Heart right ventricle (tissue), 16 donors: ENCODE results near the gene ABHD4. TPM values are rescaled to one million over a fixed set of nuclear protein-coding genes. Genes with fewer than 3 reads are reported as not detected.

Experiments used
- ATAC-seq, 8 donors: fragments of 200-7000 bp; cut with Tn5 transposase; one replicate each; pipeline ENCODE4 v1.9.1; 2020; ENCODE audit warnings: mild to moderate bottlenecking in 8 of 8, moderate library complexity in 8 of 8, moderate number of reproducible peaks in 1 of 8
- DNase-seq, 2 donors: peaks; one replicate each; pipeline ENCODE4 v3.0.0-alpha.2; 2020
- H3K27ac ChIP-seq, 10 donors: fragments of 200-600 bp; sonication (generic) in 2 of 10; one replicate each; pipeline versions ENCODE4 v1.5.0 to v1.8.0; 2020 to 2022; ENCODE audit warnings: mild to moderate bottlenecking in 3 of 10
- H3K27me3 ChIP-seq, 7 donors: fragments of 200-600 bp; one replicate each; pipeline ENCODE4 v1.8.0; 2021 to 2022; ENCODE audit warnings: mild to moderate bottlenecking in 2 of 7
- H3K36me3 ChIP-seq, 9 donors: fragments of 200-600 bp; sonication (generic) in 1 of 9; one replicate each; pipeline versions ENCODE4 v1.5.0 to v1.8.0; 2020 to 2022; ENCODE audit warnings: mild to moderate bottlenecking in 2 of 9
- H3K4me1 ChIP-seq, 9 donors: fragments of 200-600 bp; sonication (generic) in 1 of 9; one replicate each; pipeline versions ENCODE4 v1.5.0 to v1.8.0; 2020 to 2022; ENCODE audit warnings: mild to moderate bottlenecking in 4 of 9
- H3K4me3 ChIP-seq, 10 donors: fragments of 200-600 bp; sonication (generic) in 2 of 10; one replicate each; pipeline versions ENCODE4 v1.5.0 to v1.8.0; 2020 to 2022; ENCODE audit warnings: mild to moderate bottlenecking in 7 of 10, moderate library complexity in 2 of 10
- H3K9me3 ChIP-seq, 11 donors: fragments of 200-600 bp in 10 of 11; sonication (generic) in 2 of 11; one replicate each; pipeline versions ENCODE4 v1.5.0 to v1.8.0; 2013 to 2022; ENCODE audit warnings: mild to moderate bottlenecking in 2 of 11, control low read depth in 1 of 11, moderate library complexity in 1 of 11
- WGBS, 2 donors: extraction: QIAGEN DNeasy Blood & Tissue Kit; methylation state at CpG; one replicate each; pipeline ENCODE4 v1.1.7; 2013; ENCODE audit warnings: inconsistent platforms in 1 of 2; 5-methylcytosine and 5-hydroxymethylcytosine counted together
- intact Hi-C, 10 donors: fragments of 100-400 bp; cut with DNase I; formaldehyde crosslinking; loops; one replicate each; pipeline versions ENCODE4 v1.11.1 to v1.14.2; 2022
- polyA plus RNA-seq, 2 donors: library from polyadenylated mRNA; stranded (reverse); fragments of 200-250 nt; gene quantifications; one replicate each; pipeline ENCODE4 v1.2.3, GENCODE V29; 2013
- total RNA-seq, 10 donors: library from RNA; stranded (reverse); fragmentation: NEBNext Ultra II Directional in 3 of 10; extraction: Animal tissue kit (Norgen Biotek cat#: 25700) in 3 of 10; gene quantifications; one replicate each; pipeline versions ENCODE4 v1.2.1 to v1.2.4, GENCODE V29; 2021 to 2023
- TF ChIP-seq, protein P1 (sequence below), 9 donors: fragments of 200-600 bp; sonication (generic) in 2 of 9; IDR thresholded peaks; one replicate each; pipeline versions ENCODE4 v1.5.0 to v1.8.0; 2021 to 2022; ENCODE audit warnings: antibody characterized with exemption in 9 of 9, mild to moderate bottlenecking in 5 of 9, moderate library complexity in 1 of 9
- donor health status: Arrhythmogenic right ventricular cardiomyopathy.
- donor health status: ischemic (EF 13 %, LVEDD 7.1; RV severe dilation, severe dysfunction).
- donor health status: healthy with polysubstance abuse.
- donor health status: DM: no; HTN: yes; CAD: no.
- donor health status: DM: no; HTN: no; CAD: no.
- donor health status: ischemic (EF 25% LVEDD 6.9; RV normal size, moderate dysfunction).
- donor health status: ischemic (EF 25% LVEDD 5.7; RV mildly dilated, moderate dysfunction).
- donor health status: healthy.
- donor health status: DM: yes; HTN: yes; CAD: no.
- donor health status: Ischemic cardiomyopathy.
- donor health status: ischemic (EF 35%, LVEDD 5.7; RV mildly dilated, moderate dysfunction).
- donor health status: nonischemic (EF 11% LVEDD 7.7; RV severe dilation, severe dysfunction).
- donor health status: DM: yes; HTN: yes; CAD: no.
- donor health status: PGD.
- donor health status: ischemic (EF 29% LVEDD 5.4; RV normal size, mild dysfunction).
- donor health status: nonischemic (EF 23%, LVEDD 6.1; RV moderate dilation, normal function).

The ABHD4 gene
- total and polyA plus RNA-seq, 12 donors = 13.7 to 35.7 (median 20.8) TPM

DNA sequence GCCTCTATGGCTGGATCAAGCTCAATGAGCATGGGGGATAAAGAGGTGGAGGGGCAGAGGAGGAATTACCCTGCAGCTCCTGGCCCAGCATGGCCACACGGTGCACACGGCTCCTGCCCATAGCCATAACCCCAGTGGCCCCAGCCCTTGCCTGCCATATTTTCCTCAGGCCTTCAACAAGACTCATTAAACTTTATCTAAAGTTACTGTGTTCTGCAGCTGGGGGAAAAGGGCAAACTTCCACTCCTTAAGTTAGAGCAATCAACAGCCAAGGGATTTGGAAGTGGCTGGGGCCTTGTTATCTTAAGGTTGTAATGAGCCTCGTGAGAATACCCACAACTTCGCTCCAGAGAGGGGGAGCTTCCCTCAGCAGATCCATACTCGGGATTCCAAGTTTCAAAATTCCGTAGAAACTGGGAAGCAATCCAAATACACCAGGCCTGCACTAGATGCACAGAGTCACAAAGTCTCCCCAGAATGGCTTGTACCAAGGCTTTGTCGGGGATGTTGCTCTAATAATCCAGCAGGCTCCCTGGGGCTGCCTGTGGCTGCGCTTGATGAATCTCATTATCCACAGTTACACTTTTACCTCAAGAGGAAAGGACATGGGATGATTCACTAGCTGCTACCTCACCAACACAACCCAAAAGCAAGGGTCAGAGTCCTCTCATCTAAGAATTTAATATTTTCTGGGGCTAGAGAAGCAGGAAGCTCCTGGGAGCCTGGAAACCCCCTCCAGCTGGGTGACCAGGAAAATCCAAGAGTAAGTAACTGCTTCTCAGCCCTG, 59.0 kb downstream of the ABHD4 start:
- ATAC-seq (peak in 4 of 8 donors; percentile 21 to 63 (median 33)), DNase-seq (no peak)
- TF ChIP-seq, protein P1, sequence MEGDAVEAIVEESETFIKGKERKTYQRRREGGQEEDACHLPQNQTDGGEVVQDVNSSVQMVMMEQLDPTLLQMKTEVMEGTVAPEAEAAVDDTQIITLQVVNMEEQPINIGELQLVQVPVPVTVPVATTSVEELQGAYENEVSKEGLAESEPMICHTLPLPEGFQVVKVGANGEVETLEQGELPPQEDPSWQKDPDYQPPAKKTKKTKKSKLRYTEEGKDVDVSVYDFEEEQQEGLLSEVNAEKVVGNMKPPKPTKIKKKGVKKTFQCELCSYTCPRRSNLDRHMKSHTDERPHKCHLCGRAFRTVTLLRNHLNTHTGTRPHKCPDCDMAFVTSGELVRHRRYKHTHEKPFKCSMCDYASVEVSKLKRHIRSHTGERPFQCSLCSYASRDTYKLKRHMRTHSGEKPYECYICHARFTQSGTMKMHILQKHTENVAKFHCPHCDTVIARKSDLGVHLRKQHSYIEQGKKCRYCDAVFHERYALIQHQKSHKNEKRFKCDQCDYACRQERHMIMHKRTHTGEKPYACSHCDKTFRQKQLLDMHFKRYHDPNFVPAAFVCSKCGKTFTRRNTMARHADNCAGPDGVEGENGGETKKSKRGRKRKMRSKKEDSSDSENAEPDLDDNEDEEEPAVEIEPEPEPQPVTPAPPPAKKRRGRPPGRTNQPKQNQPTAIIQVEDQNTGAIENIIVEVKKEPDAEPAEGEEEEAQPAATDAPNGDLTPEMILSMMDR (IDR thresholded peaks at IDR 0.05) = no peak
- Histone ChIP-seq H3K27me3 (no peaks in the 10 kb centered on the region), H3K4me3 (no peak overlapping the region), H3K4me1 (peaks cover 0 to 9% (median 0%) of the 10 kb centered on the region in 9 donors), H3K9me3 (no peaks in the 10 kb centered on the region), H3K27ac (no peak overlapping the region), H3K36me3 (no peaks in the 10 kb centered on the region)
- WGBS, 2 donors = 48 to 56% methylated on average over 8 of the region's 8 CpGs
- intact Hi-C loops = loop anchor here in 5 of 10 donors (5.0 to 10.0 kb wide), 5 partner anchors 100 to 272 kb away; partner anchors contain the start of gene SLC7A7 (in 3 of the 5)

DNA sequence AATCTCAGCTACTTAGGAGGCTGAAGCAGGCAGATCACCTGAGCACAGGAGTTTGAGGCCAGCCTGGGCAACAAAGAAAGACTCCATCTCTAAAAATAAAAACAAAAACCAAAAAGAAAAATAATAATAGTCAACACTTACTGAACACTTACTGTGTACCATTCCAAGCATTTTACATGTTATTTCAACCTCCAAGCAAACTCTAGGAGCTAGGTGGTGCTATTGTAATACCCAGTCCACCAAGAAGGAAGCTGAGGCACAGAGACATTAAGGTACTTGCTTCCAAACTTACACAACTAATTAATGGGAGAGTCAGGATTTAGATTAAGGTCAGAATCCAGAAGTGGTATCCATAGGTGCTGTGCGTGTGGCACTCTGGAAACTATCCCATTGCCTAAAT, 59.8 kb downstream of the ABHD4 start:
- intact Hi-C loops = loop anchor here in 5 of 10 donors (5.0 to 10.0 kb wide), 5 partner anchors 101 to 273 kb away; partner anchors contain the start of gene SLC7A7 (in 3 of the 5)
- no peak overlapping the region for H3K27ac ChIP-seq
- H3K36me3 ChIP-seq = no peaks in the 10 kb centered on the region
- no peaks in the 10 kb centered on the region for H3K27me3 ChIP-seq
- peaks cover 0 to 9% (median 0%) of the 10 kb centered on the region in 9 donors for H3K4me1 ChIP-seq
- H3K9me3 ChIP-seq = no peaks in the 10 kb centered on the region
- H3K4me3 ChIP-seq = no peak overlapping the region
- peak in 4 of 8 donors; percentile 39 to 59 (median 52) for ATAC-seq
- DNase-seq = no peak
- 86 to 90% methylated on average over 1 of the region's 1 CpG for WGBS, 2 donors
- TF ChIP-seq, protein P1 (IDR thresholded peaks at IDR 0.05) = peak in 8 of 9 donors; percentile 25 to 59 (median 53)

DNA sequence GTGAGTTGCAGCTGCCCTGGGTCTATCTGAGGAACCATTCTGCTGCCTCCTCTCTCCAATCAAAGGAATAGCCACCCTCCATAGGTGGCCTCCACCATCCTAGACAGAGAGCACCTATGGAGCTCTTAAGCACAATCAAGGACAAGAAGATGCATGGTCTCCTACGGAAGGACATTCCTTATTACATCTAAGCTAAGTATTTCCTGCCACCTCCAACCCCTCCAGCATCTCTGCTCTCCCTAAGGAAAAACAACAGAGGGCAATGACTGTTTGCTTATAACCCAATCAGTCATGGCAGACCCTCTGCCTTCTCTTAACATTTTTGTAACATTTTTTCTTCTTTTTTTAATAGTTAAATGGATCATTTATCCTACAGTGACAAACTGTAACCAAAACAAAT, 60.8 kb downstream of the ABHD4 start:
- WGBS, 2 donors = 40 to 44% methylated on average over 1 of the region's 1 CpG
- ATAC-seq (no peak), DNase-seq (no peak)
- intact Hi-C loops = loop anchor here in 5 of 10 donors (5.0 to 10.0 kb wide), 5 partner anchors 102 to 274 kb away; partner anchors contain the start of gene SLC7A7 (in 3 of the 5)
- Histone ChIP-seq H3K4me1 (peaks cover 0 to 9% (median 0%) of the 10 kb centered on the region in 9 donors), H3K4me3 (no peak overlapping the region), H3K27me3 (no peaks in the 10 kb centered on the region), H3K27ac (no peak overlapping the region), H3K36me3 (no peaks in the 10 kb centered on the region), H3K9me3 (no peaks in the 10 kb centered on the region)
- TF ChIP-seq, protein P1 (IDR thresholded peaks at IDR 0.05) = no peak

DNA sequence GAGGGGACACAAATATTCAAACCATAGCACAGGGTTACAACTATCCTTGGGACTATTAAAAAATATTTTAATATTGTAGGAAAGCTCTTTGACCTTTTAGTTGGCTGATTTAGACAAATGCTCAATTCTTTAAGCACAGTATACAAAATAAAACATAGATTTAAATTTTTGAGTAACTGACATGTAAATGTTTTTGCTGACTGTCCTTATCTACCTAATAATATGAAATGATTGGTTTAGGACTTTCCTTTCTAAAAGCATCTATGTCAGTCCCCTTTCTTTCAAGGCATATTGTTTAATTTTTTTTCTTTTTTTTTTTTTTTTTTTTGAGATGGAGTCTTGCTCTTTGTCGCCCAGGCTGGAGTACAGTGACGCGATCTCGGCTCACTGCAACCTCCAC, 62.6 kb downstream of the ABHD4 start:
- WGBS, 2 donors = 98% methylated on average over 4 of the region's 4 CpGs

More for the DNA sequence above, 62.6 kb downstream of the ABHD4 start:
- H3K4me3 ChIP-seq = no peak overlapping the region
- no peak overlapping the region for H3K27ac ChIP-seq
- intact Hi-C loops = loop anchor here in 2 of 10 donors (10.0 kb wide), 2 partner anchors 54 to 154 kb away; partner anchors contain the start of gene SLC7A7 (in 1 of the 2)
- no peaks in the 10 kb centered on the region for H3K36me3 ChIP-seq
- ATAC-seq (no peak), DNase-seq (no peak)
- TF ChIP-seq, protein P1 (IDR thresholded peaks at IDR 0.05) = no peak
- no peaks in the 10 kb centered on the region for H3K9me3 ChIP-seq
- peaks cover 0 to 9% (median 0%) of the 10 kb centered on the region in 9 donors for H3K4me1 ChIP-seq
- H3K27me3 ChIP-seq = no peaks in the 10 kb centered on the region

Other genes with a start within 250 kb of the ABHD4 start
- gene DAD1, start 9.1 kb upstream of the ABHD4 start, total RNA-seq = 100 to 1,000 TPM; 115 to 182 (median 136) TPM
- 100 to 1,000 TPM in 1 of 2 donors, 10 to 100 TPM in 1; 82.4 to 420 TPM for gene DAD1, start 9.1 kb upstream of the ABHD4 start, polyA plus RNA-seq
- not detected for gene OR6J1, start 46.1 kb downstream of the ABHD4 start, total RNA-seq
- not detected for gene OR6J1, start 46.1 kb downstream of the ABHD4 start, polyA plus RNA-seq
- gene OXA1L, start 168.4 kb downstream of the ABHD4 start, total RNA-seq = 100 to 1,000 TPM; 138 to 219 (median 189) TPM
- 100 to 1,000 TPM; 143 to 146 TPM for gene OXA1L, start 168.4 kb downstream of the ABHD4 start, polyA plus RNA-seq
- gene SLC7A7, start 217.1 kb downstream of the ABHD4 start, total RNA-seq = 10 to 100 TPM in 1 of 10 donors, 1 to 10 TPM in 9; 1.1 to 16.1 (median 2.8) TPM
- 1 to 10 TPM; 2.3 to 3.7 TPM for gene SLC7A7, start 217.1 kb downstream of the ABHD4 start, polyA plus RNA-seq
- 100 to 1,000 TPM in 7 of 10 donors, 10 to 100 TPM in 3; 90.1 to 117 (median 106) TPM for gene MRPL52, start 231.6 kb downstream of the ABHD4 start, total RNA-seq
- gene MRPL52, start 231.6 kb downstream of the ABHD4 start, polyA plus RNA-seq = 100 to 1,000 TPM; 136 to 300 TPM
- 10 to 100 TPM; 13.6 to 43.3 (median 20.2) TPM for gene MMP14, start 238.3 kb downstream of the ABHD4 start, total RNA-seq
- gene MMP14, start 238.3 kb downstream of the ABHD4 start, polyA plus RNA-seq = 10 to 100 TPM; 24.8 to 27.4 TPM